Right lobe of liver (tissue), 4 donors: ENCODE data around the gene MARK3.

Experiments used
- CTCF ChIP-seq, 4 donors: fragments of 200-600 bp in 3 of 4; fragments of 450-650 bp in 1 of 4; IDR thresholded peaks; one replicate each; pipeline versions ENCODE4 v1.5.1 to v1.8.0; 2016 to 2022; ENCODE audit warnings: antibody characterized with exemption in 4 of 4, mild to moderate bottlenecking in 2 of 4
- POLR2A ChIP-seq: fragments of 450-650 bp; IDR thresholded peaks from one replicate; pipeline ENCODE4 v1.6.1; 2017; ENCODE audit warnings: antibody characterized with exemption, mild to moderate bottlenecking
- donor health status: DM: no; HTN: no; CAD: no.
- donor health status: DM: no; HTN: no; CAD: no.
- donor health status: DM: no; HTN: yes; CAD: no.

GRCh38 chr14:103451401-103451800 is 66.2 kb downstream of the MARK3 start:
- TF ChIP-seq CTCF (IDR thresholded peaks at IDR 0.05) (no peak), POLR2A (no peak)
